Measurements from ENCODE around the gene ZNF512. TPM values are rescaled to one million over a fixed set of nuclear protein-coding genes. Genes with fewer than 3 reads are reported as not detected.
A peak's percentile ranks its signal among the peaks of the same experiment; 100 is the strongest.

The ZNF512 gene
- total and polyA plus RNA-seq, 9 of the 15 experiments (the other 6 are each of a cell fraction or from before 2014, with no cell fraction given), result 24.7 to 101 (median 65.9) TPM

GRCh38 chr2:27537287-27537686, 45.6 kb upstream of the ZNF512 start (continued):
- TF ChIP-seq CREM (IDR thresholded peaks at IDR 0.05; ENCODE audit: low read depth), result peak; percentile 61; the same call in 1 of the 2 replicates
- TF ChIP-seq PRPF4 (IDR thresholded peaks at IDR 0.05; ENCODE audit: insufficient read depth, low read depth, low read length, poor library complexity, severe bottlenecking), result no peak
- TF ChIP-seq ZFPM2 (CRISPR knock-in tag; IDR thresholded peaks at IDR 0.05), result no peak
- peak; percentile 65 for TF ChIP-seq ATF7 (IDR thresholded peaks at IDR 0.05)
- peak; percentile 66 for TF ChIP-seq MTA2 (IDR thresholded peaks at IDR 0.05; ENCODE audit: low read depth)
- TF ChIP-seq MIER1 (IDR thresholded peaks at IDR 0.05; ENCODE audit: low read depth), result peak; percentile 99
- TF ChIP-seq SMC3 (conservative IDR thresholded peaks at IDR 0.05; ENCODE audit: insufficient read depth, low read depth, low read length), result no peak
- TF ChIP-seq WHSC1 (IDR thresholded peaks at IDR 0.05; ENCODE audit: low read length), result no peak
- peak; percentile 35; the same call in 1 of the 2 replicates for TF ChIP-seq CEBPB (tag; IDR thresholded peaks at IDR 0.05)
- 0 out of 2 replicates have a peak, but pooled peaks have one; percentile 16 for TF ChIP-seq PKNOX1 (IDR thresholded peaks at IDR 0.05)
- TF ChIP-seq MECOM (CRISPR knock-in tag; IDR thresholded peaks at IDR 0.05), result no peak
- peak; percentile 22; the same call in 1 of the 2 replicates for TF ChIP-seq ESRRA (IDR thresholded peaks at IDR 0.05; ENCODE audit: borderline replicate concordance, low read depth)
- no peak for TF ChIP-seq FOXJ3 (CRISPR knock-in tag; IDR thresholded peaks at IDR 0.05)
- no peak for TF ChIP-seq SMARCB1 (IDR thresholded peaks at IDR 0.05; ENCODE audit: insufficient read length, low read depth)
- TF ChIP-seq KDM5B (IDR thresholded peaks at IDR 0.05; ENCODE audit: insufficient replicate concordance, low read depth, low read length), result no peak
- TF ChIP-seq HMG20A (CRISPR knock-in tag; conservative IDR thresholded peaks at IDR 0.05), result no peak
- peak; percentile 75 for TF ChIP-seq NCOR1 (IDR thresholded peaks at IDR 0.05)
- TF ChIP-seq STAG1 (CRISPR knock-in tag; IDR thresholded peaks at IDR 0.05; ENCODE audit: borderline replicate concordance), result no peak
- TF ChIP-seq EP300 (IDR thresholded peaks at IDR 0.05; ENCODE audit: low read length), result peak; percentile 76; the same call in 1 of the 2 replicates
- TF ChIP-seq ZNF395 (CRISPR knock-in tag; IDR thresholded peaks at IDR 0.05), result no peak
- TF ChIP-seq RBM17 (IDR thresholded peaks at IDR 0.05; ENCODE audit: borderline replicate concordance, low read depth, low read length), result no peak
- TF ChIP-seq TAL1 (IDR thresholded peaks at IDR 0.05), result peak; percentile 79
- no peak for TF ChIP-seq ZNF347 (CRISPR knock-in tag; IDR thresholded peaks at IDR 0.05; ENCODE audit: low read depth)
- TF ChIP-seq SETDB1 (IDR thresholded peaks at IDR 0.05; ENCODE audit: low read length), result no peak
- no peak for TF ChIP-seq THRA (IDR thresholded peaks at IDR 0.05)
- peak; percentile 99 for TF ChIP-seq PTBP1 (IDR thresholded peaks at IDR 0.05; ENCODE audit: low read depth, low read length)

All from K562 (cell line).